GM23338 (cell line): Measurements from ENCODE around the gene TPD52L3.

Experiments used
- CREB1 ChIP-seq: fragments of 250-450 bp; sonication (Bioruptor Pico); IDR thresholded peaks from 2 replicates; pipeline ENCODE4 v1.5.0; 2020; ENCODE audit warnings: low read depth, mild to moderate bottlenecking, moderate library complexity
- EZH2 ChIP-seq: fragments of 200-600 bp; sonication (generic); IDR thresholded peaks from one replicate; pipeline ENCODE4 v1.8.0; 2017; ENCODE audit warnings: antibody characterized with exemption, mild to moderate bottlenecking, low read depth; ENCODE audit not compliant: unreplicated experiment
- EZH2phosphoT487 ChIP-seq: fragments of 200-600 bp; sonication (generic); IDR thresholded peaks from one replicate; pipeline ENCODE4 v1.8.1; 2018; ENCODE audit warnings: antibody characterized with exemption; ENCODE audit not compliant: unreplicated experiment
- JUNB ChIP-seq: IDR thresholded peaks from one replicate; pipeline ENCODE4 v1.6.1; 2016; ENCODE audit warnings: antibody characterized with exemption; ENCODE audit not compliant: unreplicated experiment
- POLR2AphosphoS5 ChIP-seq: IDR thresholded peaks from 2 replicates; pipeline ENCODE4 v1.6.1; 2016; ENCODE audit warnings: antibody characterized with exemption, low read depth
- STAT1 ChIP-seq: IDR thresholded peaks from one replicate; pipeline ENCODE4 v1.6.1; 2016; ENCODE audit warnings: antibody characterized with exemption; ENCODE audit not compliant: unreplicated experiment
- ZNF114 ChIP-seq: fragments of 250-450 bp; sonication (Bioruptor Pico); IDR thresholded peaks from 2 replicates; pipeline ENCODE4 v1.5.0; 2020; ENCODE audit warnings: mild to moderate bottlenecking, moderate library complexity
- ZNF331 ChIP-seq: fragments of 250-450 bp; sonication (Bioruptor Pico); IDR thresholded peaks from 2 replicates; pipeline ENCODE4 v1.5.0; 2020; ENCODE audit warnings: low read depth, mild to moderate bottlenecking, moderate library complexity
- TF ChIP-seq, protein P1 (sequence below), 2 experiments: fragments of 200-600 bp in 1 of 2; sonication (generic) in 1 of 2; conservative IDR thresholded peaks; 2 replicates each; pipeline versions ENCODE4 v1.5.1 to v1.6.1; 2016 to 2017; ENCODE audit warnings: antibody characterized with exemption in 2 of 2, low read depth in 2 of 2, mild to moderate bottlenecking in 2 of 2, moderate library complexity in 1 of 2
- TF ChIP-seq, protein P2 (sequence below): IDR thresholded peaks from one replicate; pipeline ENCODE4 v1.6.1; 2018; ENCODE audit warnings: antibody characterized with exemption; ENCODE audit not compliant: unreplicated experiment
- TF ChIP-seq, protein P3 (sequence below): IDR thresholded peaks from 2 replicates; pipeline ENCODE4 v1.6.1; 2016; ENCODE audit warnings: antibody characterized with exemption
- TF ChIP-seq, protein P4 (sequence below): fragments of 250-450 bp; sonication (Bioruptor Pico); IDR thresholded peaks from 2 replicates; pipeline ENCODE4 v1.5.0; 2020; ENCODE audit warnings: mild to moderate bottlenecking, moderate library complexity

DNA sequence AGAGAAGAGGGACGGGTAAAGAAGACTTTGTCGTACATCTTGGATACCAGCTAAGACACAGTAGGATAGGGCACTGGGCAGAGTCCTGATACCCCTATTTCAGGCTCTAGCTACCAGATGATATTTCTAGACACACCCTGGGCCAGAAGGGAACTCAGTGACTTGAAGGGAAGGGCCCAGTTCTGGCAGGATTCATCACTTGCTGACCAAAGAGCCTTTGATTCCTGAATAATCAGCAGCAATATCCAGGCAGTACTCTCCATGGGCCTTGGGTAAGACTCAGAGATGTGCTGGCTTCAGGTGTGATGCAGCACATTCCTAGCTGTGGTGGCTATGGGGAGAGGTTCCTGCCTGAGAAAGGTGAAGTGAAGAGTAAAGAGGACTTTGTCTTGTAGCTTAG, 40.7 kb downstream of the TPD52L3 start:
- TF ChIP-seq EZH2 (no peak), JUNB (no peak), EZH2phosphoT487 (no peak), CREB1 (CRISPR knock-in tag) (no peak), POLR2AphosphoS5 (no peak), STAT1 (no peak), ZNF331 (no peak), ZNF114 (CRISPR knock-in tag) (no peak)
- TF ChIP-seq, protein P1, sequence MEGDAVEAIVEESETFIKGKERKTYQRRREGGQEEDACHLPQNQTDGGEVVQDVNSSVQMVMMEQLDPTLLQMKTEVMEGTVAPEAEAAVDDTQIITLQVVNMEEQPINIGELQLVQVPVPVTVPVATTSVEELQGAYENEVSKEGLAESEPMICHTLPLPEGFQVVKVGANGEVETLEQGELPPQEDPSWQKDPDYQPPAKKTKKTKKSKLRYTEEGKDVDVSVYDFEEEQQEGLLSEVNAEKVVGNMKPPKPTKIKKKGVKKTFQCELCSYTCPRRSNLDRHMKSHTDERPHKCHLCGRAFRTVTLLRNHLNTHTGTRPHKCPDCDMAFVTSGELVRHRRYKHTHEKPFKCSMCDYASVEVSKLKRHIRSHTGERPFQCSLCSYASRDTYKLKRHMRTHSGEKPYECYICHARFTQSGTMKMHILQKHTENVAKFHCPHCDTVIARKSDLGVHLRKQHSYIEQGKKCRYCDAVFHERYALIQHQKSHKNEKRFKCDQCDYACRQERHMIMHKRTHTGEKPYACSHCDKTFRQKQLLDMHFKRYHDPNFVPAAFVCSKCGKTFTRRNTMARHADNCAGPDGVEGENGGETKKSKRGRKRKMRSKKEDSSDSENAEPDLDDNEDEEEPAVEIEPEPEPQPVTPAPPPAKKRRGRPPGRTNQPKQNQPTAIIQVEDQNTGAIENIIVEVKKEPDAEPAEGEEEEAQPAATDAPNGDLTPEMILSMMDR (conservative IDR thresholded peaks at IDR 0.05; ENCODE audit: low read depth in 2 of 2): no peak
- TF ChIP-seq, protein P2, sequence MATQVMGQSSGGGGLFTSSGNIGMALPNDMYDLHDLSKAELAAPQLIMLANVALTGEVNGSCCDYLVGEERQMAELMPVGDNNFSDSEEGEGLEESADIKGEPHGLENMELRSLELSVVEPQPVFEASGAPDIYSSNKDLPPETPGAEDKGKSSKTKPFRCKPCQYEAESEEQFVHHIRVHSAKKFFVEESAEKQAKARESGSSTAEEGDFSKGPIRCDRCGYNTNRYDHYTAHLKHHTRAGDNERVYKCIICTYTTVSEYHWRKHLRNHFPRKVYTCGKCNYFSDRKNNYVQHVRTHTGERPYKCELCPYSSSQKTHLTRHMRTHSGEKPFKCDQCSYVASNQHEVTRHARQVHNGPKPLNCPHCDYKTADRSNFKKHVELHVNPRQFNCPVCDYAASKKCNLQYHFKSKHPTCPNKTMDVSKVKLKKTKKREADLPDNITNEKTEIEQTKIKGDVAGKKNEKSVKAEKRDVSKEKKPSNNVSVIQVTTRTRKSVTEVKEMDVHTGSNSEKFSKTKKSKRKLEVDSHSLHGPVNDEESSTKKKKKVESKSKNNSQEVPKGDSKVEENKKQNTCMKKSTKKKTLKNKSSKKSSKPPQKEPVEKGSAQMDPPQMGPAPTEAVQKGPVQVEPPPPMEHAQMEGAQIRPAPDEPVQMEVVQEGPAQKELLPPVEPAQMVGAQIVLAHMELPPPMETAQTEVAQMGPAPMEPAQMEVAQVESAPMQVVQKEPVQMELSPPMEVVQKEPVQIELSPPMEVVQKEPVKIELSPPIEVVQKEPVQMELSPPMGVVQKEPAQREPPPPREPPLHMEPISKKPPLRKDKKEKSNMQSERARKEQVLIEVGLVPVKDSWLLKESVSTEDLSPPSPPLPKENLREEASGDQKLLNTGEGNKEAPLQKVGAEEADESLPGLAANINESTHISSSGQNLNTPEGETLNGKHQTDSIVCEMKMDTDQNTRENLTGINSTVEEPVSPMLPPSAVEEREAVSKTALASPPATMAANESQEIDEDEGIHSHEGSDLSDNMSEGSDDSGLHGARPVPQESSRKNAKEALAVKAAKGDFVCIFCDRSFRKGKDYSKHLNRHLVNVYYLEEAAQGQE: no peak
- TF ChIP-seq, protein P3, sequence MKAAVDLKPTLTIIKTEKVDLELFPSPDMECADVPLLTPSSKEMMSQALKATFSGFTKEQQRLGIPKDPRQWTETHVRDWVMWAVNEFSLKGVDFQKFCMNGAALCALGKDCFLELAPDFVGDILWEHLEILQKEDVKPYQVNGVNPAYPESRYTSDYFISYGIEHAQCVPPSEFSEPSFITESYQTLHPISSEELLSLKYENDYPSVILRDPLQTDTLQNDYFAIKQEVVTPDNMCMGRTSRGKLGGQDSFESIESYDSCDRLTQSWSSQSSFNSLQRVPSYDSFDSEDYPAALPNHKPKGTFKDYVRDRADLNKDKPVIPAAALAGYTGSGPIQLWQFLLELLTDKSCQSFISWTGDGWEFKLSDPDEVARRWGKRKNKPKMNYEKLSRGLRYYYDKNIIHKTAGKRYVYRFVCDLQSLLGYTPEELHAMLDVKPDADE: no peak
- TF ChIP-seq, protein P4, sequence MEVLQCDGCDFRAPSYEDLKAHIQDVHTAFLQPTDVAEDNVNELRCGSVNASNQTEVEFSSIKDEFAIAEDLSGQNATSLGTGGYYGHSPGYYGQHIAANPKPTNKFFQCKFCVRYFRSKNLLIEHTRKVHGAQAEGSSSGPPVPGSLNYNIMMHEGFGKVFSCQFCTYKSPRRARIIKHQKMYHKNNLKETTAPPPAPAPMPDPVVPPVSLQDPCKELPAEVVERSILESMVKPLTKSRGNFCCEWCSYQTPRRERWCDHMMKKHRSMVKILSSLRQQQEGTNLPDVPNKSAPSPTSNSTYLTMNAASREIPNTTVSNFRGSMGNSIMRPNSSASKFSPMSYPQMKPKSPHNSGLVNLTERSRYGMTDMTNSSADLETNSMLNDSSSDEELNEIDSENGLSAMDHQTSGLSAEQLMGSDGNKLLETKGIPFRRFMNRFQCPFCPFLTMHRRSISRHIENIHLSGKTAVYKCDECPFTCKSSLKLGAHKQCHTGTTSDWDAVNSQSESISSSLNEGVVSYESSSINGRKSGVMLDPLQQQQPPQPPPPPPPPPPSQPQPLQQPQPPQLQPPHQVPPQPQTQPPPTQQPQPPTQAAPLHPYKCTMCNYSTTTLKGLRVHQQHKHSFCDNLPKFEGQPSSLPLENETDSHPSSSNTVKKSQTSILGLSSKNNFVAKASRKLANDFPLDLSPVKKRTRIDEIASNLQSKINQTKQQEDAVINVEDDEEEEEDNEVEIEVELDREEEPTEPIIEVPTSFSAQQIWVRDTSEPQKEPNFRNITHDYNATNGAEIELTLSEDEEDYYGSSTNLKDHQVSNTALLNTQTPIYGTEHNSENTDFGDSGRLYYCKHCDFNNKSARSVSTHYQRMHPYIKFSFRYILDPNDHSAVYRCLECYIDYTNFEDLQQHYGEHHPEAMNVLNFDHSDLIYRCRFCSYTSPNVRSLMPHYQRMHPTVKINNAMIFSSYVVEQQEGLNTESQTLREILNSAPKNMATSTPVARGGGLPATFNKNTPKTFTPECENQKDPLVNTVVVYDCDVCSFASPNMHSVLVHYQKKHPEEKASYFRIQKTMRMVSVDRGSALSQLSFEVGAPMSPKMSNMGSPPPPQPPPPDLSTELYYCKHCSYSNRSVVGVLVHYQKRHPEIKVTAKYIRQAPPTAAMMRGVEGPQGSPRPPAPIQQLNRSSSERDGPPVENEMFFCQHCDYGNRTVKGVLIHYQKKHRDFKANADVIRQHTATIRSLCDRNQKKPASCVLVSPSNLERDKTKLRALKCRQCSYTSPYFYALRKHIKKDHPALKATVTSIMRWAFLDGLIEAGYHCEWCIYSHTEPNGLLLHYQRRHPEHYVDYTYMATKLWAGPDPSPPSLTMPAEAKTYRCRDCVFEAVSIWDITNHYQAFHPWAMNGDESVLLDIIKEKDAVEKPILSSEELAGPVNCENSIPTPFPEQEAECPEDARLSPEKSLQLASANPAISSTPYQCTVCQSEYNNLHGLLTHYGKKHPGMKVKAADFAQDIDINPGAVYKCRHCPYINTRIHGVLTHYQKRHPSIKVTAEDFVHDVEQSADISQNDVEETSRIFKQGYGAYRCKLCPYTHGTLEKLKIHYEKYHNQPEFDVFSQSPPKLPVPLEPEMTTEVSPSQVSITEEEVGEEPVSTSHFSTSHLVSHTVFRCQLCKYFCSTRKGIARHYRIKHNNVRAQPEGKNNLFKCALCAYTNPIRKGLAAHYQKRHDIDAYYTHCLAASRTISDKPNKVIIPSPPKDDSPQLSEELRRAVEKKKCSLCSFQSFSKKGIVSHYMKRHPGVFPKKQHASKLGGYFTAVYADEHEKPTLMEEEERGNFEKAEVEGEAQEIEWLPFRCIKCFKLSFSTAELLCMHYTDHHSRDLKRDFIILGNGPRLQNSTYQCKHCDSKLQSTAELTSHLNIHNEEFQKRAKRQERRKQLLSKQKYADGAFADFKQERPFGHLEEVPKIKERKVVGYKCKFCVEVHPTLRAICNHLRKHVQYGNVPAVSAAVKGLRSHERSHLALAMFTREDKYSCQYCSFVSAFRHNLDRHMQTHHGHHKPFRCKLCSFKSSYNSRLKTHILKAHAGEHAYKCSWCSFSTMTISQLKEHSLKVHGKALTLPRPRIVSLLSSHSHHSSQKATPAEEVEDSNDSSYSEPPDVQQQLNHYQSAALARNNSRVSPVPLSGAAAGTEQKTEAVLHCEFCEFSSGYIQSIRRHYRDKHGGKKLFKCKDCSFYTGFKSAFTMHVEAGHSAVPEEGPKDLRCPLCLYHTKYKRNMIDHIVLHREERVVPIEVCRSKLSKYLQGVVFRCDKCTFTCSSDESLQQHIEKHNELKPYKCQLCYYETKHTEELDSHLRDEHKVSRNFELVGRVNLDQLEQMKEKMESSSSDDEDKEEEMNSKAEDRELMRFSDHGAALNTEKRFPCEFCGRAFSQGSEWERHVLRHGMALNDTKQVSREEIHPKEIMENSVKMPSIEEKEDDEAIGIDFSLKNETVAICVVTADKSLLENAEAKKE: no peak
